OCI-LY7 (cell line): ENCODE measurements around the gene LZTS2.

Source experiments
- CTCF ChIP-seq: fragments of 200-600 bp; sonication (generic); conservative IDR thresholded peaks from 2 replicates; pipeline ENCODE4 v1.5.1; 2014; ENCODE audit warnings: mild to moderate bottlenecking, antibody characterized with exemption, low read length, moderate library complexity, mixed read lengths
- EZH2phosphoT487 ChIP-seq: fragments of 200-600 bp; sonication (generic); IDR thresholded peaks from 2 replicates; pipeline ENCODE4 v1.6.1; 2018; ENCODE audit warnings: low read depth, borderline replicate concordance, mild to moderate bottlenecking, mixed run types, antibody characterized with exemption, low read length, moderate library complexity, mixed read lengths

DNA sequence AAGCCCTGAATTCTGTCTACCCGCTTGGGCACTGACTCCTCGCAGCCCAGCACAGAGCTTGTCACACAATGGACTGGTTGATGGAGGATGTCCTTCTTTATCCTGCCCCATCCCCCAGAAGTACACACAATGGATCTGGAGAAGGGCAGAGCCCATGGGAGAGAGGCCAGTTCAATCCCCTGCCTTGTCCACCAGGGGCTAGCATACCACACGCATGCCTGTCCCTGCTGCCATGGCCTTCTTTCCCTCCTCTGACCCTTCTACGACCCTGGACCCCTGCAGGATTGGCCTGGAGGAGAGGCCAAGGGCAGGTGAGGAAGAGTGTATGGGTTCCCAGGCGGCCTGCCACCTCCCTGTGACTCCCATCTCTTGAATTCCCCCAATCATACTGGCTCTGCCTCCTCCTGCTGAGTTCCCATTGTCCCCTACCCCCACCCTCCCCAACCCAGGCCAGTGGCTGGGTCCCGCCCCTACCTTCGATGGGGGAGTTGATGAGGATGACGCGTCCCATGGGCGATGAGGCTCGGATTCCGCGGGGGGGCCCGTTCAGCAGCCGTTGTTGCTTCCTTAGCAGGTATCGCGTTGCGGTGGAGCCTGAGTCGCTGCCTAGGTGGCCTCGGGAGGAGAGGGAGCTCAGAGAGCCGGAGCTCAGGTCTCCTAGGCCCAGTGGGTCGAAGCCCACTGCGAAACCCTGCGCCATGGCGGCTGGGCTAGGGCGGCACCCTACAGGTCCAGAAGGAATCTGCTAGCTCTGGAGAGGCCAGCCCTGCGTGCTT, 30.1 kb downstream of the LZTS2 start:
- TF ChIP-seq CTCF (no peak), EZH2phosphoT487 (no peak)
